ENCODE data around the gene POLK.

DNA sequence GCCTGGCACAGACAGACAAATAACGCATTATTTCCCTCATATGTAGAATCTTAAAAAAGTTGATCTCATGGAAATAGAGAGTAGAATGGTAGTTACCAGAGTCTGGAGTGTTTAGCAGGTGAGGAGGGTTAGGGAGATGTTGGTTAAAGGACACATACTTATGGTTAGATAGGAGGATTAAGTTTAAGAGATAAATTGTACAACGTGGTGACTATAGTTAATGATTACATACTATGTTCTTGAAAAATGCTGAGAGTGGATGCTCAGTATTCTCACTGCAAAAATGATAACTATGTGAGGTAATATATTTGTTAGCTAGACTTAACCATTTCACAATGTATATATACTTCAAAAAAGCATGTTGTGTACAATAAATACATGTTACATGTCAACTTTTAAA lies 38.2 kb upstream of the POLK start:
- TF ChIP-seq EGR1 (IDR thresholded peaks at IDR 0.05): no peak
- TF ChIP-seq EP300 (IDR thresholded peaks at IDR 0.05; ENCODE audit: borderline replicate concordance): no peak
- TF ChIP-seq, protein P1, sequence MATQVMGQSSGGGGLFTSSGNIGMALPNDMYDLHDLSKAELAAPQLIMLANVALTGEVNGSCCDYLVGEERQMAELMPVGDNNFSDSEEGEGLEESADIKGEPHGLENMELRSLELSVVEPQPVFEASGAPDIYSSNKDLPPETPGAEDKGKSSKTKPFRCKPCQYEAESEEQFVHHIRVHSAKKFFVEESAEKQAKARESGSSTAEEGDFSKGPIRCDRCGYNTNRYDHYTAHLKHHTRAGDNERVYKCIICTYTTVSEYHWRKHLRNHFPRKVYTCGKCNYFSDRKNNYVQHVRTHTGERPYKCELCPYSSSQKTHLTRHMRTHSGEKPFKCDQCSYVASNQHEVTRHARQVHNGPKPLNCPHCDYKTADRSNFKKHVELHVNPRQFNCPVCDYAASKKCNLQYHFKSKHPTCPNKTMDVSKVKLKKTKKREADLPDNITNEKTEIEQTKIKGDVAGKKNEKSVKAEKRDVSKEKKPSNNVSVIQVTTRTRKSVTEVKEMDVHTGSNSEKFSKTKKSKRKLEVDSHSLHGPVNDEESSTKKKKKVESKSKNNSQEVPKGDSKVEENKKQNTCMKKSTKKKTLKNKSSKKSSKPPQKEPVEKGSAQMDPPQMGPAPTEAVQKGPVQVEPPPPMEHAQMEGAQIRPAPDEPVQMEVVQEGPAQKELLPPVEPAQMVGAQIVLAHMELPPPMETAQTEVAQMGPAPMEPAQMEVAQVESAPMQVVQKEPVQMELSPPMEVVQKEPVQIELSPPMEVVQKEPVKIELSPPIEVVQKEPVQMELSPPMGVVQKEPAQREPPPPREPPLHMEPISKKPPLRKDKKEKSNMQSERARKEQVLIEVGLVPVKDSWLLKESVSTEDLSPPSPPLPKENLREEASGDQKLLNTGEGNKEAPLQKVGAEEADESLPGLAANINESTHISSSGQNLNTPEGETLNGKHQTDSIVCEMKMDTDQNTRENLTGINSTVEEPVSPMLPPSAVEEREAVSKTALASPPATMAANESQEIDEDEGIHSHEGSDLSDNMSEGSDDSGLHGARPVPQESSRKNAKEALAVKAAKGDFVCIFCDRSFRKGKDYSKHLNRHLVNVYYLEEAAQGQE (IDR thresholded peaks at IDR 0.05; ENCODE audit: low read depth): no peak
- TF ChIP-seq CEBPB (IDR thresholded peaks at IDR 0.05): no peak
- TF ChIP-seq TEAD4 (IDR thresholded peaks at IDR 0.05): no peak
- no peak for TF ChIP-seq TCF12 (IDR thresholded peaks at IDR 0.05; ENCODE audit: low read depth)
- no peak for TF ChIP-seq RAD21 (IDR thresholded peaks at IDR 0.05; ENCODE audit: low read depth)
- no peak for TF ChIP-seq ZBTB7A (IDR thresholded peaks at IDR 0.05; ENCODE audit: low read depth)
- TF ChIP-seq TAF1 (IDR thresholded peaks at IDR 0.05; ENCODE audit: low read depth): no peak
